Upper lobe of right lung (tissue), 1 donor: ENCODE measurements around the gene GPRC5C. TPM values are rescaled to one million over a fixed set of nuclear protein-coding genes. Genes with fewer than 3 reads are reported as not detected.

Experiments
- ATAC-seq: fragments of 200-7000 bp; cut with Tn5 transposase; one replicate; pipeline ENCODE4 v1.9.1; 2020; ENCODE audit warnings: mild to moderate bottlenecking, moderate library complexity
- DNase-seq: peaks from one replicate; pipeline ENCODE4 v3.0.0-alpha.2; 2020
- H3K27ac ChIP-seq: fragments of 200-600 bp; one replicate; pipeline ENCODE4 v1.8.0; 2022
- H3K27me3 ChIP-seq: fragments of 200-600 bp; one replicate; pipeline ENCODE4 v1.8.0; 2022; ENCODE audit warnings: mild to moderate bottlenecking
- H3K36me3 ChIP-seq: fragments of 200-600 bp; one replicate; pipeline ENCODE4 v1.8.0; 2022
- H3K4me1 ChIP-seq: fragments of 200-600 bp; one replicate; pipeline ENCODE4 v1.8.0; 2022
- H3K4me3 ChIP-seq: fragments of 200-600 bp; one replicate; pipeline ENCODE4 v1.8.0; 2022; ENCODE audit warnings: mild to moderate bottlenecking
- H3K9me3 ChIP-seq: fragments of 200-600 bp; one replicate; pipeline ENCODE4 v1.8.0; 2022
- CTCF ChIP-seq: fragments of 200-600 bp; IDR thresholded peaks from one replicate; pipeline ENCODE4 v1.8.0; 2022; ENCODE audit warnings: antibody characterized with exemption
- intact Hi-C: fragments of 100-400 bp; cut with DNase I; formaldehyde crosslinking; loops from one replicate; pipeline ENCODE4 v1.11.0; 2022
- total RNA-seq: library from RNA; stranded (reverse); fragmentation: NEBNext Ultra II Directional; extraction: Animal tissue kit (Norgen Biotek cat#: 25700); gene quantifications from one replicate; pipeline ENCODE4 v1.2.1, GENCODE V29; 2021
- donor health status: DM: no; HTN: yes; CAD: no; lungs with severe emphysema.

GPRC5C gene
- total RNA-seq, 1 donor from 2014 or later = 48.6 TPM

- ATAC-seq = no peak
Measured at GRCh38 chr17:74437702-74438101, 5.8 kb downstream of the GPRC5C start.

GRCh38 chr17:74439691-74440567, 8.0 kb downstream of the GPRC5C start:
- Histone ChIP-seq H3K4me3 (no peak overlapping the region), H3K9me3 (no peaks in the 10 kb centered on the region), H3K27ac (no peak overlapping the region), H3K4me1 (peaks cover 35% of the 10 kb centered on the region), H3K36me3 (peaks cover 7% of the 10 kb centered on the region), H3K27me3 (no peaks in the 10 kb centered on the region)
- DNase-seq (no peak), ATAC-seq (no peak)
- TF ChIP-seq CTCF = no peak
- intact Hi-C loops = no loop called here

More at GRCh38 chr17:74437702-74438101, 5.8 kb downstream of the GPRC5C start:
- TF ChIP-seq CTCF = peak; percentile 72
- no peak for DNase-seq
- peaks cover 7% of the 10 kb centered on the region for H3K36me3 ChIP-seq
- H3K27ac ChIP-seq = no peak overlapping the region
- peaks cover 5% of the 10 kb centered on the region for H3K27me3 ChIP-seq
- intact Hi-C loops = no loop called here
- H3K9me3 ChIP-seq = no peaks in the 10 kb centered on the region
- H3K4me3 ChIP-seq = no peak overlapping the region
- peaks cover 12% of the 10 kb centered on the region for H3K4me1 ChIP-seq

- TF ChIP-seq CTCF = no peak
Measured at GRCh38 chr17:74441537-74441936, 9.6 kb downstream of the GPRC5C start.

GRCh38 chr17:74442291-74442669, 10.4 kb downstream of the GPRC5C start:
- H3K27me3 ChIP-seq = no peaks in the 10 kb centered on the region
- H3K36me3 ChIP-seq = peaks cover 7% of the 10 kb centered on the region
- peaks cover 52% of the 10 kb centered on the region for H3K4me1 ChIP-seq
- H3K4me3 ChIP-seq = peak overlapping the region; percentile 31
- no peak for ATAC-seq
- no peak for TF ChIP-seq CTCF
- DNase-seq = no peak
- intact Hi-C loops = no loop called here
- peak overlapping the region; percentile 86 for H3K27ac ChIP-seq
- H3K9me3 ChIP-seq = no peaks in the 10 kb centered on the region

More at GRCh38 chr17:74441537-74441936, 9.6 kb downstream of the GPRC5C start:
- DNase-seq (no peak), ATAC-seq (no peak)
- H3K4me1 ChIP-seq = peaks cover 46% of the 10 kb centered on the region
- no peaks in the 10 kb centered on the region for H3K27me3 ChIP-seq
- peaks cover 7% of the 10 kb centered on the region for H3K36me3 ChIP-seq
- intact Hi-C loops = no loop called here
- H3K27ac ChIP-seq = no peak overlapping the region
- no peak overlapping the region for H3K4me3 ChIP-seq
- H3K9me3 ChIP-seq = no peaks in the 10 kb centered on the region

GRCh38 chr17:74442670-74443515, 11.0 kb downstream of the GPRC5C start:
- Histone ChIP-seq H3K4me3 (peak overlapping the region; percentile 31), H3K27ac (peak overlapping the region; percentile 86), H3K27me3 (no peaks in the 10 kb centered on the region), H3K4me1 (peaks cover 53% of the 10 kb centered on the region), H3K36me3 (peaks cover 7% of the 10 kb centered on the region), H3K9me3 (no peaks in the 10 kb centered on the region)
- intact Hi-C loops = no loop called here
- peak; percentile 85 for ATAC-seq
- peak; percentile 91 for DNase-seq
- no peak for TF ChIP-seq CTCF
